Measurements from ENCODE around the gene CDK5R2. TPM values are rescaled to one million over a fixed set of nuclear protein-coding genes. Genes with fewer than 3 reads are reported as not detected.

Gene CDK5R2
- total RNA-seq, 1 experiment from 2014 or later: 0.17 TPM

DNA sequence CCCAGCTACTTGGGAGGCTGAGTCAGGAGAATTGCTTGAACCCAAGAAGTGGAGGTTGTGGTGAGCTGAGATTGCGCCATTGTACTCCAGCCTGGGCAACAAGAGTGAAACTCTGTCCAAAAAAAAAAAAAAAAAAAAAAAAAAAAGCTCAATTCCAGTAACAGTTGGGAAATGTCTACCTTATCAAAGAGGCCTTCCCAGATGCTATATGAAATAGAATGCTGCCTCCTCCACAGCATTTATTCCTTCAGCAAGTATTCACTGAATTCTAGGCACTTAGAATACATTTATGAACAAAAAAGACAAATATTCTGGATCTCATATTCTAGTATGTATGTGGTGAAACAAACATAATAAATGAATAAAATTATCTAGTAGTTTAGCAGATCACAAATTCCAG, 12.8 kb upstream of the CDK5R2 start:
- intact Hi-C loops (cut with micrococcal nuclease; ENCODE audit: unreplicated experiment): no loop called here
- Histone ChIP-seq H2AFZ (no peak overlapping the region), H3K4me1 (replicated peaks; ENCODE audit: insufficient read depth) (peaks cover 7% of the 10 kb centered on the region; the same call in 1 of the 2 replicates), H3K9me2 (ENCODE audit: insufficient read depth) (no peaks in the 10 kb centered on the region), H3K9me3 (ENCODE audit: insufficient read depth, low read depth) (no peaks in the 10 kb centered on the region), H3F3A (ENCODE audit: insufficient read depth, low read depth) (no peaks in the 10 kb centered on the region), H3K36me3 (ENCODE audit: low read depth) (no peaks in the 10 kb centered on the region), H3K4me2 (no peak overlapping the region), H3K27me3 (ENCODE audit: insufficient read depth, low read depth) (no peaks in the 10 kb centered on the region), H3K27ac (no peak overlapping the region), H4K20me1 (ENCODE audit: insufficient read depth) (no peaks in the 10 kb centered on the region), H3K4me3 (no peak overlapping the region), H3K79me2 (ENCODE audit: low read depth) (no peaks in the 10 kb centered on the region)
- DNase-seq: no peak
- ChIA-PET CTCF (interaction anchor here (0.6 kb wide), 3 partner anchors 11 to 155 kb away, joined by 3 to 6 read pairs (median 6); no protein-coding TSS in a partner anchor), POLR2A (ENCODE audit: unreplicated experiment) (no interaction called here)
- no TSS peak for BruUV-seq (replicated peaks)
- TF ChIP-seq EZH2 (IDR thresholded peaks at IDR 0.05; ENCODE audit: low read depth): no peak
- TF ChIP-seq, protein P1, sequence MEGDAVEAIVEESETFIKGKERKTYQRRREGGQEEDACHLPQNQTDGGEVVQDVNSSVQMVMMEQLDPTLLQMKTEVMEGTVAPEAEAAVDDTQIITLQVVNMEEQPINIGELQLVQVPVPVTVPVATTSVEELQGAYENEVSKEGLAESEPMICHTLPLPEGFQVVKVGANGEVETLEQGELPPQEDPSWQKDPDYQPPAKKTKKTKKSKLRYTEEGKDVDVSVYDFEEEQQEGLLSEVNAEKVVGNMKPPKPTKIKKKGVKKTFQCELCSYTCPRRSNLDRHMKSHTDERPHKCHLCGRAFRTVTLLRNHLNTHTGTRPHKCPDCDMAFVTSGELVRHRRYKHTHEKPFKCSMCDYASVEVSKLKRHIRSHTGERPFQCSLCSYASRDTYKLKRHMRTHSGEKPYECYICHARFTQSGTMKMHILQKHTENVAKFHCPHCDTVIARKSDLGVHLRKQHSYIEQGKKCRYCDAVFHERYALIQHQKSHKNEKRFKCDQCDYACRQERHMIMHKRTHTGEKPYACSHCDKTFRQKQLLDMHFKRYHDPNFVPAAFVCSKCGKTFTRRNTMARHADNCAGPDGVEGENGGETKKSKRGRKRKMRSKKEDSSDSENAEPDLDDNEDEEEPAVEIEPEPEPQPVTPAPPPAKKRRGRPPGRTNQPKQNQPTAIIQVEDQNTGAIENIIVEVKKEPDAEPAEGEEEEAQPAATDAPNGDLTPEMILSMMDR (conservative IDR thresholded peaks at IDR 0.05): no peak

DNA sequence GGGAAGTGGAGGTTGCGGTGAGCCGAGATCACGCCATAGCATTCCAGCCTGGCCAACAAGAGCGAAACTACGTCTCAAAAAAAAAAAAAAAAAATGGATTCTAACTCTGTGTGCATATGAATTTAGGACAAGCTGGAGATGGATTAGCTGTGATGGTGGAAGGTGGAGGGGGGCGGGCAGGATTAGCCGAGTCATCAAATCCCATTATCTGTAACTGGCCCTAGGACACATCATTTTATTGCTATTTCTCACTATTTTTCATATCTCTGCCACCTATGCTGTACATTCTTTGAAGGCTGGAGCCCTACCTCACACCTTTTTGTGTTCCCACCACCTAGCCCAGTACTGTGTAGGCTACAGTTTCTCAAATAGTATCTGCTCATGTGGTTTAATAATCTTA, 7.3 kb upstream of the CDK5R2 start:
- POLR2A ChIA-PET (ENCODE audit: unreplicated experiment): no interaction called here
- intact Hi-C loops (cut with micrococcal nuclease; ENCODE audit: unreplicated experiment): no loop called here
- TF ChIP-seq, protein P1 (conservative IDR thresholded peaks at IDR 0.05): no peak
- TF ChIP-seq EZH2 (IDR thresholded peaks at IDR 0.05; ENCODE audit: low read depth): no peak
- Histone ChIP-seq H3F3A (ENCODE audit: insufficient read depth, low read depth) (no peaks in the 10 kb centered on the region), H3K9me2 (ENCODE audit: insufficient read depth) (no peaks in the 10 kb centered on the region), H3K4me2 (no peak overlapping the region), H4K20me1 (ENCODE audit: insufficient read depth) (no peaks in the 10 kb centered on the region), H3K9me3 (ENCODE audit: insufficient read depth, low read depth) (no peaks in the 10 kb centered on the region), H3K4me3 (no peak overlapping the region), H3K27ac (no peak overlapping the region), H3K4me1 (replicated peaks; ENCODE audit: insufficient read depth) (peaks cover 7% of the 10 kb centered on the region; the same call in 1 of the 2 replicates), H3K27me3 (ENCODE audit: insufficient read depth, low read depth) (no peaks in the 10 kb centered on the region), H3K79me2 (ENCODE audit: low read depth) (no peaks in the 10 kb centered on the region), H2AFZ (no peak overlapping the region), H3K36me3 (ENCODE audit: low read depth) (no peaks in the 10 kb centered on the region)
- DNase-seq: no peak
- no TSS peak for BruUV-seq (replicated peaks)
- CTCF ChIA-PET: no interaction called here

DNA sequence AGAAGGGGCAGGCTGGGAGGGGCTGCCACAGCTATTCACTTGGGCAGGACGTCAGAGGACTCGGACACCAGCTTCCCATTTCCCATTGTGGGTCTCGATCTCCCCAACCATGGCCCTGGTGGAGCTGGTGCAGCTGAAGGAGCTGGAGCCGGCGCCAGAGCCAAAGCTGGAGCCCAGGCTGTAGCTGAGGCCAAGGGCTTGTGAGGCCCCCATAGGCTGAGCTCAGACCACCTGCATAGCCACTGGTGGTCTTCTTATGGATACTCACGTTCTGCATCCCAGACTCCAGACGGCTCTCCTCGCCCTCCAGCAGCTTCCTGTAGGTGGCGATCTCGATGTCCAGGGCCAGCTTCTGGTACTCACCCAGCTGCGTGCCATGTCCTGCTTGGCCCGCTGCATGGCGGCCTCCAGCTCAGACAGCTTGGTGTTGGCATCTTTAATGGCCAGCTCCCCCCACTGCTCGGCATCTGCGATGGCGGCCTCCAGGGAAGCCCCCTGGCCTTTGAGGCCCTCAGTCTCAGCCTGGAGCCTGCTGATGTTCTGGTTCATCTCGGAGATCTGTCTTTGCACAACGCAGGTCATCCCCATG, 6.0 kb upstream of the CDK5R2 start:
- Histone ChIP-seq H2AFZ (no peak overlapping the region), H3K4me1 (replicated peaks; ENCODE audit: insufficient read depth) (peaks cover 7% of the 10 kb centered on the region; the same call in 1 of the 2 replicates), H3F3A (ENCODE audit: insufficient read depth, low read depth) (peaks cover 7% of the 10 kb centered on the region; the same call in 1 of the 2 replicates), H3K4me3 (no peak overlapping the region), H3K4me2 (no peak overlapping the region), H3K9me2 (ENCODE audit: insufficient read depth) (no peaks in the 10 kb centered on the region), H3K79me2 (ENCODE audit: low read depth) (no peaks in the 10 kb centered on the region), H4K20me1 (ENCODE audit: insufficient read depth) (no peaks in the 10 kb centered on the region), H3K27me3 (ENCODE audit: insufficient read depth, low read depth) (no peaks in the 10 kb centered on the region), H3K27ac (no peak overlapping the region), H3K36me3 (ENCODE audit: low read depth) (no peaks in the 10 kb centered on the region), H3K9me3 (ENCODE audit: insufficient read depth, low read depth) (no peaks in the 10 kb centered on the region)
- no peak for DNase-seq
- ChIA-PET CTCF (interaction anchor here (0.5 kb wide), 1 partner anchor 43 kb away, joined by 3 read pairs; no protein-coding TSS in a partner anchor), POLR2A (ENCODE audit: unreplicated experiment) (no interaction called here)
- TF ChIP-seq, protein P1 (conservative IDR thresholded peaks at IDR 0.05): no peak; the same call in 1 of the 2 replicates
- TF ChIP-seq EZH2 (IDR thresholded peaks at IDR 0.05; ENCODE audit: low read depth): no peak
- intact Hi-C loops (cut with micrococcal nuclease; ENCODE audit: unreplicated experiment): no loop called here
- BruUV-seq (replicated peaks): no TSS peak
